ENCODE data around the gene NRIP3.

NRIP3 gene

DNA sequence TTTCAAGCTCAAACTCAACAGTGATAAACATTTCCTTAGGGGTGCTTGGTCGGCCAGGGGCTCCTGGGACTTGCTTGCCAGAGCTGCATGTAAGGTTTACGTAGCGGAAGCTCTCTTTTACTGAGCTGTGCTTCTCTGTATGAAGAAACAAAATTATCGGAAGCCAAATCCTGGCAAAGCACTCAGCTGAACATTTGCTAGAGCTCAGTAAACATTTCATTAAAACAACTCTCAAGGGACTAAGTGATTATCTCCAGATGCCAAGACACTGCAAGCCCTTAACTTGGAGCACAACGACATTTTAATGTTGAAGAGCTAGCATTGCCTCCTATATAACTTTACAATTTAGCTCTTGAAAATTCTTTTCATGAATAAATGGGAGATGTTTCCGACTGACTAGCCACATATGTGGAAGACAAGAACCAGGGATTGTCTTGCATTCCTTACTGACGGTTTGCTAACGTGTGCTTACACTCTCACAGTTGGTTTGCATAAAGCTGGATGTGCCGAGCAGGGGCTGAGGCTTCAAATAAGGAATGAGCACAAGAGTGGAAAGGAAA, 44.2 kb upstream of the NRIP3 start:
- H3K9me3 ChIP-seq (ENCODE audit: insufficient read depth, low read length, severe bottlenecking): no peaks in the 10 kb centered on the region
- ATAC-seq (ENCODE audit: insufficient read depth, low read depth): no peak
- no peak overlapping the region for H3K27ac ChIP-seq (ENCODE audit: low read length)
- DNase-seq: no peak
- no peaks in the 10 kb centered on the region for H3K79me2 ChIP-seq (ENCODE audit: insufficient read depth, low read length)
- no peaks in the 10 kb centered on the region for H3K36me3 ChIP-seq (ENCODE audit: insufficient read depth, low read length)
- no peak overlapping the region for H3K4me3 ChIP-seq (ENCODE audit: low read depth in 1 of 2, low read length in 2 of 2)
- no peak overlapping the region for H3K9ac ChIP-seq (ENCODE audit: low read depth, low read length)
- H3K4me2 ChIP-seq (ENCODE audit: insufficient read depth, low read length): no peak overlapping the region
- peaks cover 12% of the 10 kb centered on the region for H3K27me3 ChIP-seq (ENCODE audit: insufficient read depth, low read length, poor library complexity)
- H3K4me1 ChIP-seq (ENCODE audit: insufficient read depth, low read length): no peaks in the 10 kb centered on the region
- no peak overlapping the region for H2AFZ ChIP-seq (ENCODE audit: low read depth, low read length)
- TF ChIP-seq, protein P1, sequence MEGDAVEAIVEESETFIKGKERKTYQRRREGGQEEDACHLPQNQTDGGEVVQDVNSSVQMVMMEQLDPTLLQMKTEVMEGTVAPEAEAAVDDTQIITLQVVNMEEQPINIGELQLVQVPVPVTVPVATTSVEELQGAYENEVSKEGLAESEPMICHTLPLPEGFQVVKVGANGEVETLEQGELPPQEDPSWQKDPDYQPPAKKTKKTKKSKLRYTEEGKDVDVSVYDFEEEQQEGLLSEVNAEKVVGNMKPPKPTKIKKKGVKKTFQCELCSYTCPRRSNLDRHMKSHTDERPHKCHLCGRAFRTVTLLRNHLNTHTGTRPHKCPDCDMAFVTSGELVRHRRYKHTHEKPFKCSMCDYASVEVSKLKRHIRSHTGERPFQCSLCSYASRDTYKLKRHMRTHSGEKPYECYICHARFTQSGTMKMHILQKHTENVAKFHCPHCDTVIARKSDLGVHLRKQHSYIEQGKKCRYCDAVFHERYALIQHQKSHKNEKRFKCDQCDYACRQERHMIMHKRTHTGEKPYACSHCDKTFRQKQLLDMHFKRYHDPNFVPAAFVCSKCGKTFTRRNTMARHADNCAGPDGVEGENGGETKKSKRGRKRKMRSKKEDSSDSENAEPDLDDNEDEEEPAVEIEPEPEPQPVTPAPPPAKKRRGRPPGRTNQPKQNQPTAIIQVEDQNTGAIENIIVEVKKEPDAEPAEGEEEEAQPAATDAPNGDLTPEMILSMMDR (IDR thresholded peaks at IDR 0.05; ENCODE audit: borderline replicate concordance, extremely low read depth, low read length, poor library complexity, severe bottlenecking): no peak
- TF ChIP-seq EZH2 (IDR thresholded peaks at IDR 0.05; ENCODE audit: borderline replicate concordance, low read depth, low read length, severe bottlenecking): no peak
- H4K20me1 ChIP-seq (ENCODE audit: insufficient read depth, low read length): no peaks in the 10 kb centered on the region

GRCh38 chr11:9046481-9046880, 42.7 kb upstream of the NRIP3 start:
- H3K27ac ChIP-seq (ENCODE audit: low read length): no peak overlapping the region
- ATAC-seq (ENCODE audit: insufficient read depth, low read depth): no peak
- DNase-seq: no peak
- H4K20me1 ChIP-seq (ENCODE audit: insufficient read depth, low read length): no peaks in the 10 kb centered on the region
- no peak overlapping the region for H3K4me3 ChIP-seq (ENCODE audit: low read depth in 1 of 2, low read length in 2 of 2)
- TF ChIP-seq, protein P1 (IDR thresholded peaks at IDR 0.05; ENCODE audit: borderline replicate concordance, extremely low read depth, low read length, poor library complexity, severe bottlenecking): no peak
- no peak for TF ChIP-seq EZH2 (IDR thresholded peaks at IDR 0.05; ENCODE audit: borderline replicate concordance, low read depth, low read length, severe bottlenecking)
- no peak overlapping the region for H3K4me2 ChIP-seq (ENCODE audit: insufficient read depth, low read length)
- H3K27me3 ChIP-seq (ENCODE audit: insufficient read depth, low read length, poor library complexity): peaks cover 20% of the 10 kb centered on the region
- H3K9me3 ChIP-seq (ENCODE audit: insufficient read depth, low read length, severe bottlenecking): no peaks in the 10 kb centered on the region
- H3K36me3 ChIP-seq (ENCODE audit: insufficient read depth, low read length): no peaks in the 10 kb centered on the region
- H3K79me2 ChIP-seq (ENCODE audit: insufficient read depth, low read length): no peaks in the 10 kb centered on the region
- no peaks in the 10 kb centered on the region for H3K4me1 ChIP-seq (ENCODE audit: insufficient read depth, low read length)
- no peak overlapping the region for H3K9ac ChIP-seq (ENCODE audit: low read depth, low read length)
- H2AFZ ChIP-seq (ENCODE audit: low read depth, low read length): no peak overlapping the region

GRCh38 chr11:9042488-9042887, 38.7 kb upstream of the NRIP3 start:
- no peaks in the 10 kb centered on the region for H3K9me3 ChIP-seq (ENCODE audit: insufficient read depth, low read length, severe bottlenecking)
- H4K20me1 ChIP-seq (ENCODE audit: insufficient read depth, low read length): no peaks in the 10 kb centered on the region
- peaks cover 25% of the 10 kb centered on the region for H3K27me3 ChIP-seq (ENCODE audit: insufficient read depth, low read length, poor library complexity)
- TF ChIP-seq EZH2 (IDR thresholded peaks at IDR 0.05; ENCODE audit: borderline replicate concordance, low read depth, low read length, severe bottlenecking): no peak
- TF ChIP-seq, protein P1 (IDR thresholded peaks at IDR 0.05; ENCODE audit: borderline replicate concordance, extremely low read depth, low read length, poor library complexity, severe bottlenecking): no peak
- no peaks in the 10 kb centered on the region for H3K4me1 ChIP-seq (ENCODE audit: insufficient read depth, low read length)
- H3K27ac ChIP-seq (ENCODE audit: low read length): no peak overlapping the region
- H3K4me3 ChIP-seq (ENCODE audit: low read depth in 1 of 2, low read length in 2 of 2): no peak overlapping the region
- H3K4me2 ChIP-seq (ENCODE audit: insufficient read depth, low read length): no peak overlapping the region
- H3K36me3 ChIP-seq (ENCODE audit: insufficient read depth, low read length): no peaks in the 10 kb centered on the region
- H3K79me2 ChIP-seq (ENCODE audit: insufficient read depth, low read length): no peaks in the 10 kb centered on the region
- H2AFZ ChIP-seq (ENCODE audit: low read depth, low read length): no peak overlapping the region
- H3K9ac ChIP-seq (ENCODE audit: low read depth, low read length): no peak overlapping the region
- DNase-seq: no peak
- no peak for ATAC-seq (ENCODE audit: insufficient read depth, low read depth)

DNA sequence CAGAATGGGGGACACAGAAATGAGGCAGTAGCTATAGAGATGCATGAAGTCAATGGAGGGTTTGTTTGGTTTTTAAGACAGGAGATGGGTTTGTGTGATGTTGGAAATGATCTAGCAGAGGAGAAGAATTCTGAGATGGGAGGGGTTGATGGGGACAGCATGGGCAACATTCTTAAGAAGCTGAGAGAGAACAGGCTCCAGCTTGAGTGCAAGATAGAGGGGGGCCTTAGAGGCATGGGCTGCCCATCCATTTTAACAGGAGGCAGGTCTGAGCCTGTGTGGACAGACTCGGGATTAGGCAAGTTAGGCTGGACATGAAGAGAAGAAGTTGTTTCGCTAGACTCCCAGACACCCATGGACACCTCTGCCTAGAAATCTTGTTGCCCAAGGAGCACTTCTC, 37.9 kb upstream of the NRIP3 start:
- Histone ChIP-seq H3K36me3 (ENCODE audit: insufficient read depth, low read length) (no peaks in the 10 kb centered on the region), H3K4me1 (ENCODE audit: insufficient read depth, low read length) (no peaks in the 10 kb centered on the region), H3K27ac (ENCODE audit: low read length) (no peak overlapping the region), H3K4me3 (ENCODE audit: low read depth in 1 of 2, low read length in 2 of 2) (no peak overlapping the region), H3K4me2 (ENCODE audit: insufficient read depth, low read length) (no peak overlapping the region), H3K79me2 (ENCODE audit: insufficient read depth, low read length) (no peaks in the 10 kb centered on the region), H4K20me1 (ENCODE audit: insufficient read depth, low read length) (no peaks in the 10 kb centered on the region), H3K9ac (ENCODE audit: low read depth, low read length) (no peak overlapping the region), H3K9me3 (ENCODE audit: insufficient read depth, low read length, severe bottlenecking) (no peaks in the 10 kb centered on the region), H2AFZ (ENCODE audit: low read depth, low read length) (no peak overlapping the region), H3K27me3 (ENCODE audit: insufficient read depth, low read length, poor library complexity) (peaks cover 25% of the 10 kb centered on the region)
- ATAC-seq (ENCODE audit: insufficient read depth, low read depth) (no peak), DNase-seq (no peak)
- TF ChIP-seq, protein P1 (IDR thresholded peaks at IDR 0.05; ENCODE audit: borderline replicate concordance, extremely low read depth, low read length, poor library complexity, severe bottlenecking): no peak
- no peak for TF ChIP-seq EZH2 (IDR thresholded peaks at IDR 0.05; ENCODE audit: borderline replicate concordance, low read depth, low read length, severe bottlenecking)
